A549 (cell line): ENCODE measurements around the gene IL19. TPM values are rescaled to one million over a fixed set of nuclear protein-coding genes. Genes with fewer than 3 reads are reported as not detected.
A peak's percentile ranks its signal among the peaks of the same experiment; 100 is the strongest.

ENCODE experiments used
- ATAC-seq, 2 experiments: fragments of 200-7000 bp in 1 of 2; fragments of >200 bp in 1 of 2; cut with Nextera tagmentation in 1 of 2; cut with Tn5 transposase in 1 of 2; 3 replicates each; pipeline versions ENCODE4 v1.8.0 to v1.9.1; 2018 to 2020; ENCODE audit warnings: mild to moderate bottlenecking in 1 of 2, moderate library complexity in 1 of 2
- CTCF ChIA-PET: fragments of 300-600 bp; sonication (Branson Sonifier 250); formaldehyde crosslinking; extraction: SDS; loops from one replicate; lab custom pipeline; 2021; ENCODE audit warnings: antibody characterized with exemption, inconsistent platforms; lab: Yijun Ruan, JAX
- POLR2A ChIA-PET: fragments of 350-600 bp; formaldehyde crosslinking; extraction: SDS; loops from one replicate; lab custom pipeline; 2021; ENCODE audit warnings: antibody characterized with exemption, inconsistent platforms; lab: Yijun Ruan, JAX
- DNase-seq, 2 experiments: peaks; one replicate each; pipeline versions ENCODE4 v3.0.0 to v3.0.0-alpha.2; 2011 to 2016; ENCODE audit warnings: low read depth in 1 of 2, low spot score in 1 of 2
- FAIRE-seq: peaks from 2 replicates; lab custom pipeline; 2011; peaks lifted over from hg19 to GRCh38; lab: Jason Lieb, UNC
- H3K27ac ChIP-seq, 2 experiments: fragments of >200 bp; sonication (Bioruptor Twin); formaldehyde crosslinking; 3 replicates each; pipeline ENCODE4 v1.5.1; 2016 to 2017
- H3K4me1 ChIP-seq: fragments of >200 bp; sonication (Bioruptor Twin); formaldehyde crosslinking; 3 replicates; pipeline ENCODE4 v1.6.1; 2016
- H3K4me2 ChIP-seq: fragments of >200 bp; sonication (Bioruptor Twin); formaldehyde crosslinking; 3 replicates; pipeline ENCODE4 v1.6.1; 2016
- H3K4me3 ChIP-seq: fragments of >200 bp; sonication (Bioruptor Twin); formaldehyde crosslinking; 3 replicates; pipeline ENCODE4 v1.5.1; 2016
- H3K9me3 ChIP-seq: fragments of >200 bp; sonication (Bioruptor Twin); formaldehyde crosslinking; 3 replicates; pipeline ENCODE4 v1.6.1; 2016
- BHLHE40 ChIP-seq: IDR thresholded peaks from 2 replicates; pipeline ENCODE4 v1.6.1; 2012; ENCODE audit warnings: low read depth, low read length, inconsistent platforms
- CEBPB ChIP-seq, 2 experiments: fragments of >200 bp in 1 of 2; sonication (Bioruptor Twin) in 1 of 2; formaldehyde crosslinking in 1 of 2; IDR thresholded peaks; 2 replicates each; pipeline ENCODE4 v1.6.1; 2012 to 2016
- EHMT2 ChIP-seq: fragments of 200-600 bp; sonication (generic); IDR thresholded peaks from 2 replicates; pipeline ENCODE4 v1.6.1; 2016; ENCODE audit warnings: antibody characterized with exemption, low read depth, mild to moderate bottlenecking, moderate library complexity
- FOSB ChIP-seq: fragments of 250-450 bp; sonication (Bioruptor Pico); IDR thresholded peaks from 2 replicates; pipeline ENCODE4 v1.5.0; 2020; ENCODE audit warnings: mild to moderate bottlenecking, moderate library complexity
- GATA3 ChIP-seq: IDR thresholded peaks from 2 replicates; pipeline ENCODE4 v1.6.1; 2012; ENCODE audit warnings: borderline replicate concordance
- HDAC2 ChIP-seq: fragments of 200-600 bp; sonication (generic); IDR thresholded peaks from 2 replicates; pipeline ENCODE4 v1.6.1; 2016
- HOXB13 ChIP-seq: fragments of 250-450 bp; sonication (Bioruptor Pico); IDR thresholded peaks from 2 replicates; pipeline ENCODE4 v1.5.0; 2020; ENCODE audit warnings: low read depth, mild to moderate bottlenecking, moderate library complexity
- KDM1A ChIP-seq: fragments of 200-600 bp; sonication (generic); IDR thresholded peaks from 2 replicates; pipeline ENCODE4 v1.6.1; 2016; ENCODE audit warnings: low read depth, mild to moderate bottlenecking
- KDM5A ChIP-seq: fragments of 200-600 bp; sonication (generic); IDR thresholded peaks from 2 replicates; pipeline ENCODE4 v1.6.1; 2016; ENCODE audit warnings: antibody characterized with exemption, mild to moderate bottlenecking
- MAX ChIP-seq: IDR thresholded peaks from 2 replicates; pipeline ENCODE4 v1.6.1; 2012
- NFE2L2 ChIP-seq: fragments of 150-350 bp; conservative IDR thresholded peaks from 2 replicates; pipeline ENCODE4 v1.6.1; 2014; ENCODE audit warnings: low read length
- NPAS2 ChIP-seq: fragments of 250-450 bp; sonication (Bioruptor Pico); IDR thresholded peaks from 2 replicates; pipeline ENCODE4 v1.8.0; 2022; ENCODE audit warnings: mild to moderate bottlenecking, moderate library complexity, borderline replicate concordance
- PBX3 ChIP-seq: IDR thresholded peaks from 2 replicates; pipeline ENCODE4 v1.6.1; 2012
- POLR2AphosphoS2 ChIP-seq: conservative IDR thresholded peaks from 2 replicates; pipeline ENCODE4 v1.6.1; 2012; ENCODE audit warnings: low read length, improper control_type of control experiment, inconsistent platforms
- RAD21 ChIP-seq, 2 experiments: fragments of >200 bp in 1 of 2; sonication (Bioruptor Twin) in 1 of 2; formaldehyde crosslinking in 1 of 2; IDR thresholded peaks in 1 of 2; conservative IDR thresholded peaks in 1 of 2; 2 replicates in 1 of 2; 3 replicates in 1 of 2; pipeline ENCODE4 v1.6.1; 2012 to 2018; ENCODE audit warnings: inconsistent platforms in 1 of 2
- RNF2 ChIP-seq: fragments of 200-600 bp; sonication (generic); IDR thresholded peaks from 2 replicates; pipeline ENCODE4 v1.6.1; 2016; ENCODE audit warnings: low read depth, mild to moderate bottlenecking, antibody characterized with exemption, moderate library complexity, borderline replicate concordance
- ZC3H11A ChIP-seq: fragments of 450-650 bp; IDR thresholded peaks from 2 replicates; pipeline ENCODE4 v1.6.1; 2014; ENCODE audit warnings: antibody characterized with exemption, mild to moderate bottlenecking
- ZNF302 ChIP-seq: fragments of 250-450 bp; sonication (Bioruptor Pico); IDR thresholded peaks from 2 replicates; pipeline ENCODE4 v1.9.0; 2021; ENCODE audit warnings: inconsistent platforms, mild to moderate bottlenecking, moderate library complexity
- ZSCAN20 ChIP-seq: fragments of 250-450 bp; sonication (Bioruptor Pico); IDR thresholded peaks from 2 replicates; pipeline ENCODE4 v1.8.0; 2022; ENCODE audit warnings: mild to moderate bottlenecking, moderate library complexity
- WGBS: methylation state at CpG from one replicate; pipeline ENCODE4 v1.1.6; 2017; ENCODE audit errors: missing lambda C conversion rate; 5-methylcytosine and 5-hydroxymethylcytosine counted together
- polyA plus RNA-seq, 4 experiments: library from polyadenylated mRNA; depleted of rRNA in 3 of 4; stranded (reverse); fragments of >200 nt; fragmentation: RNase III in 1 of 4; extraction: RNeasy Plus Mini Kit Qiagen cat#74134 plus additional on column Dnase treatment in 1 of 4; gene quantifications; 2 replicates in 3 of 4; 3 replicates in 1 of 4; pipeline ENCODE4 v1.2.3, GENCODE V29; 2011 to 2017
- TF ChIP-seq, protein P1 (sequence below): fragments of 250-450 bp; sonication (Bioruptor Pico); IDR thresholded peaks from 2 replicates; pipeline ENCODE4 v1.5.0; 2021; ENCODE audit warnings: mild to moderate bottlenecking, moderate library complexity, borderline replicate concordance

The IL19 gene
- polyA plus RNA-seq, 2 of the 4 experiments (the other 2 are of a cell fraction) = not detected

DNA sequence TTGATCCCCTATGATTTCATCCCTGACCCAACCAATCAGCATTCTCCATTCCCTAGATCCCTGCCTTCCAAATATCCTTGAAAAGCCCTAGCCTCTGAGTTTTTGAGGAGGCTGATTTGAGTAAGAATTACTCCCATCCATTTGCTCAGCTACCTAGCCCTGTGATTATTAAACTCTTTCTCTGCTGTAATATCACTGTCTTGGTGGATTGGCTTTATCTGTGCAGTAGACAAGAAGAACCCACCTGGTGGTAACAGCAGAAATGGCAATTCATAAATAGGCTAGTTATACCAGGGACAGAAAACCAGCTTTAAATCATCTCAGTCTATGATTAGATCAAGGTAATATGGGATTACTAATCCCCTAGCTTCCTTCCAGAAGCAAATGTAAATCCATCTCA, 107.9 kb downstream of the IL19 start:
- no peak for TF ChIP-seq HDAC2
- peak; percentile 65; the same call in 1 of the 2 replicates for TF ChIP-seq KDM5A
- TF ChIP-seq KDM1A = no peak
- no peak for TF ChIP-seq ZNF302 (CRISPR knock-in tag)
- ATAC-seq = no peak
- no peak overlapping the region for H3K4me3 ChIP-seq
- POLR2A ChIA-PET = no interaction called here
- peak in 1 of 2 experiments; percentile 27 for DNase-seq
- H3K4me1 ChIP-seq = no peaks in the 10 kb centered on the region
- H3K9me3 ChIP-seq = peaks cover 33% of the 10 kb centered on the region
- no peak for FAIRE-seq
- CTCF ChIA-PET = interaction anchor here (0.6 to 1.3 kb wide), 3 partner anchors 34 to 334 kb away, joined by 3 to 9 read pairs (median 4); no protein-coding TSS in a partner anchor
- no peak overlapping the region for H3K4me2 ChIP-seq
- H3K27ac ChIP-seq = no peak overlapping the region

GRCh38 chr1:206880314-206880713, 109.7 kb downstream of the IL19 start:
- no peak for FAIRE-seq
- DNase-seq = no peak
- ChIA-PET CTCF (interaction anchor here (1.0 to 1.6 kb wide), 3 partner anchors 32 to 154 kb away, joined by 3 to 4 read pairs (median 3); no protein-coding TSS in a partner anchor), POLR2A (no interaction called here)
- Histone ChIP-seq H3K27ac (no peak overlapping the region), H3K4me2 (no peak overlapping the region), H3K9me3 (peaks cover 31% of the 10 kb centered on the region), H3K4me1 (no peaks in the 10 kb centered on the region), H3K4me3 (no peak overlapping the region)
- no peak for ATAC-seq
- 9% methylated on average over 3 of the region's 3 CpGs for WGBS
- TF ChIP-seq ZC3H11A (no peak), FOSB (CRISPR knock-in tag) (no peak), BHLHE40 (no peak), CEBPB (IDR thresholded peaks at IDR 0.05) (no peak), ZSCAN20 (CRISPR knock-in tag) (no peak), RAD21 (conservative IDR thresholded peaks at IDR 0.05 in 1 of 2, IDR thresholded peaks at IDR 0.05 in 1 of 2) (no peak)

DNA sequence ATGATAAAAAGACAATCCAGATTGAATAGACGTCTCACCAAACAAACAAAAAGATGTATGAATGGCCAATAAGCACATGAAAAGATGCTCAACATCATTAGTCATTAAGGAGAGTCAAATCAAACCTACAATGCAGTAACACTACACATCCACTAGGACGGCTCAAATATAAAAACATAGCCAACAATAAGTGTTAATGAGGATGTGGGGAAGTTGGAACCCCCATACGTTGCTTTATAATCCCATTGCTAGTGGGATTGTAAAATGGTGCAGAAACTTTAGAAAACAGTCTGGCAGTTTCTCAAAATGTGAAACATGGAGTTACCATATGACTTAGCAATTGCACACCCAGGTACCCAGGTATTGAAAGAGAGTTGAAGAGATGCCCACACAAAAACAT, 112.0 kb downstream of the IL19 start:
- no peak for DNase-seq
- ATAC-seq = no peak
- TF ChIP-seq RNF2 (no peak), NFE2L2 (no peak)
- whole genome bisulfite sequencing = 15% methylated on average over 3 of the region's 3 CpGs
- peaks cover 4% of the 10 kb centered on the region; the same call in 2 of the 3 replicates for H3K4me1 ChIP-seq
- peaks cover 12% of the 10 kb centered on the region for H3K9me3 ChIP-seq
- ChIA-PET POLR2A (no interaction called here), CTCF (interaction anchor here (1.1 to 1.4 kb wide), 3 partner anchors 17 to 134 kb away, joined by 3 to 4 read pairs (median 3); partner anchors contain the start of gene IL20)
- no peak for FAIRE-seq
- no peak overlapping the region for H3K27ac ChIP-seq
- no peak overlapping the region for H3K4me2 ChIP-seq
- no peak overlapping the region for H3K4me3 ChIP-seq

DNA sequence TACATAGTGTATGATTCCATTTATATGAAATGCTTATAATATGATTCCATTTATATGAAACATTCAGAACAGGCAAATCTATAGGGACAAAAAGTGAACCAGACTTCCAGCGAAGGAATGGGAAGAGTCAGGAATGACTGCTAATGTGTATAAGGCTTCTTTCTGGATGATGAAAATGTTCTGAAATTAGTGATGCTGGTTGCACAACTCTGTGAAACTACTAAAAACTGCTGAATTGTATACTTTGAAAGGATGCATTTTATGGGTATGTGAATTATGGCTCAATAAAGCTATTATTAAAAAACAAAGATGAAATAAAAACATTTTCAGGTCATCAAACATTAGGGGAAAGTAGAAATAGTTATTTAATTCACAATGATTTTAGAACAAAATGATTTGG, 112.6 kb downstream of the IL19 start:
- FAIRE-seq = no peak
- POLR2A ChIA-PET = no interaction called here
- Histone ChIP-seq H3K9me3 (peaks cover 8% of the 10 kb centered on the region), H3K27ac (no peak overlapping the region), H3K4me3 (no peak overlapping the region), H3K4me2 (no peak overlapping the region), H3K4me1 (peaks cover 10% of the 10 kb centered on the region; the same call in 2 of the 3 replicates)
- no peak for DNase-seq
- ATAC-seq = no peak
- CTCF ChIA-PET = interaction anchor here (0.7 to 2.9 kb wide), 6 partner anchors 9 to 179 kb away, joined by 3 to 8 read pairs (median 4); partner anchors contain the start of genes IL20 and IL24
- WGBS = 85% methylated on average over 1 of the region's 1 CpG
- TF ChIP-seq, protein P1, sequence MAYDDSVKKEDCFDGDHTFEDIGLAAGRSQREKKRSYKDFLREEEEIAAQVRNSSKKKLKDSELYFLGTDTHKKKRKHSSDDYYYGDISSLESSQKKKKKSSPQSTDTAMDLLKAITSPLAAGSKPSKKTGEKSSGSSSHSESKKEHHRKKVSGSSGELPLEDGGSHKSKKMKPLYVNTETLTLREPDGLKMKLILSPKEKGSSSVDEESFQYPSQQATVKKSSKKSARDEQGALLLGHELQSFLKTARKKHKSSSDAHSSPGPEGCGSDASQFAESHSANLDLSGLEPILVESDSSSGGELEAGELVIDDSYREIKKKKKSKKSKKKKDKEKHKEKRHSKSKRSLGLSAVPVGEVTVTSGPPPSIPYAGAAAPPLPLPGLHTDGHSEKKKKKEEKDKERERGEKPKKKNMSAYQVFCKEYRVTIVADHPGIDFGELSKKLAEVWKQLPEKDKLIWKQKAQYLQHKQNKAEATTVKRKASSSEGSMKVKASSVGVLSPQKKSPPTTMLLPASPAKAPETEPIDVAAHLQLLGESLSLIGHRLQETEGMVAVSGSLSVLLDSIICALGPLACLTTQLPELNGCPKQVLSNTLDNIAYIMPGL (CRISPR knock-in tag) = no peak
- TF ChIP-seq GATA3 (no peak), HOXB13 (CRISPR knock-in tag) (no peak), POLR2AphosphoS2 (no peak), NPAS2 (CRISPR knock-in tag) (no peak), PBX3 (no peak), MAX (no peak), EHMT2 (no peak)
